ENCODE measurements around the gene DIO3.
A peak's percentile ranks its signal among the peaks of the same experiment; 100 is the strongest.

Gene DIO3

GRCh38 chr14:101583006-101583714 lies 21.9 kb downstream of the DIO3 start:
- no peak for DNase-seq (ENCODE audit: low spot score)

DNA sequence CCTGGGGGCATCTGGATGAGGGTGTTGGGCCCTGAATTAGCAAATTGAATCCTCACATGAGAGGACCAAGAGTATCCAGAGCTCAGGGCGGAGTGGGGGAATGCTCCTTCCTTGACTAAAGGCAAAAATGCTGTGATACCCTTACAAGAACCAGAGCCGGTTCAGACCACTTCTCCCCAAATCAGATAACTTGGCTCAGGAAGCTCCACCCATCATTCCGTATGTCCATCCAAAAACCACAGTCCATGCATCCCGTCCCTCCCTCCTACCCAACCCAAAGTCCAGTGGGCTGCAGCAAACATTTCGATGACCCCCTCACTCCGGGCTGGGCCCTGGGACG lies 22.4 kb downstream of the DIO3 start:
- DNase-seq (ENCODE audit: low spot score): no peak

GRCh38 chr14:101584055-101584859 lies 23.0 kb downstream of the DIO3 start:
- no peak for DNase-seq (ENCODE audit: low spot score)

- DNase-seq (ENCODE audit: low spot score): no peak
Observed at GRCh38 chr14:101585211-101585610, 23.9 kb downstream of the DIO3 start.

DNA sequence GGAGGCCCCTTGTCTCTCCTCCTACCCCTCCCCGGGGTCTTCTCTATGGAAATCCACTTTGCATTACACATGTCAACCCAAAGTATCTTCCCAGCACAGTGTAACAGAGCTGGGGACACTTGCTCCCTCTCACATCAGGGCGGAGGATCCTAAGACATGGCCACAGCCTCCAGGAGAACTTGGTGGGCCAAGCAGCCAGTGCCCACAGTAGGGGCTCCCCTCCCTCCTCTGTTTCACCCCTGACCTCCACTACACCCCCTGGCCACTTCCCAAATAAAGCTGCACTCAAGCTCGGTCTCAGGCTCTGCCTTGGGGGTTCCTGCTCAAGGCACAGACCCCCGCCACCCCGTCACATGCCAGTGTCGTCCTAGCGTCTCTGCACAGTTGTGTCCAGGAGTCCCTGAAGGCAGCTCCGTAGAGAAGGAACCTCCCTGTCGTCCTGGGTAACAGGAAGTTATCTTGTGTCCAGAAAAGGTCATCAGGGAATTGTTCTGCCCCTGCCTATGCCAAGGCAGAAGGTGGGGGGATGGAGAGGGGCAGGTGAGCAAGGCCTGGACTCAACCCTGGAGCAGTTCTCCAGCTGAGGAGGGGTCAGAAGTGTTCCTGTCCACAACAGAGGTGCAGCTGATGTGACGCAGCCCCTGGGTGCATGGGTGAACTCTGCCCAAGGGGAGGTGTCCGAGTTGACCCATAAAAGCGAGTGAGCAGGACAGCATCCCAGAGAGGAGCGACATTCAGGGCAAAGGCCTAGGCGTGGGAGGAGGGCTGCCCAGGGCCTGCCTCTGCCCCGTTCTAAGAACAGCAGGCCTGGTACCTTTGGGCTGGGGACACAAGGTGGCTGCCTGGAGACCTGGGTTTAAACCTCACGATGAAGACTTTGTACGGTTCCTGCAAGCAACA lies 25.5 kb downstream of the DIO3 start:
- no peak for DNase-seq (ENCODE audit: low spot score)

GRCh38 chr14:101587441-101587911 lies 26.2 kb downstream of the DIO3 start:
- no peak for DNase-seq (ENCODE audit: low spot score)

DNA sequence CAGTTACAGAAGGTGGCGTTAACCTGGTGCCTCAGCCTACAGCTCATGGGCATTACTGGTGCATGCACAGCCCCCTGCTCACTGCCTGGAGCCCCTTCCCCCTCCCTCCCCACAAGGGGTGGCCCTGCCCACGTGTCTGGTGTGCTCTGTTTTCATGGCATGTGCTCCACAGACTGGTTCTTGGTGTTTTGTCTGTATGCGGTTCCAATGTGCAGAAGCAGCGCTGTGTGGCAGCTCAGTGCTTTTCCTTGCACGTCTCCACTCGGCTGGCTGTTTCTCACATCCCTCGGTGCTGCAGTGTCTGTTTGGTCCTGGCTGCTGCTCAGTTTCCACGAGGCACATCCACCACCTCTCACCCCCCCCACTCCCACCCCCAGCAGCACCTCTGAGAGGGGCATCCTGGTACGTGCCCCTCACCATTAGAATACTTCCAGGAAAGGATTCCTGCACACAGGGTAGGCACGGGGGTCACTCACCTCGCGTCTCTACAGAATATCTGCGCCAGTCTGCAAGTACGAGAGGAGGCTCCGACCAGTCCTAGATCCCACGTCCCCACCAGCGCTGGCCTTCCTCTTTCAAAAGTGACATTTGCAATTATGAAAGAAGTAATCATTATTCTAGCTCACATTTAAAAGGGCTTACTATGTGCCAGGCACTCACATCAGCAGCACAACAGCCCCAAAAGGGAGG lies 27.1 kb downstream of the DIO3 start:
- DNase-seq (ENCODE audit: low spot score): no peak

DNA sequence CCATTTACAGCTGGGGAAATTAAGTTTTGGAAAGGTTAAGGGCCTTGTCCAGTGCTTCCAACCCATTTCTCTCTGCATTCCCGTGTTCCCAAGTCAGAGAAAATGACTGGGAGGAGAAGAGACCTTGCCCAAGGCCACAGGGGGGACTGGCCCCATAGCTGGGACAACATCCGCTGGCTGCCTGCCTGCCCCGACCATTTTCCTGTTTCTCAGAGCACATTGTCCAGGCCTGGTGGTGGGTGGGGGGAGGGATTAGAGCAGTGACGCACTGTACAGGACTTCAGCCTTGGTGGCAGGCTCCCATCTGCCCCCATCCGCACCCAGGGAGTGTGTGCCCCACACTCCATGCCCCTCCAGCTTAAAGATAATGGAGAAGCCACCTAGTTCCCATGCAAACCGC lies 27.7 kb downstream of the DIO3 start:
- DNase-seq (ENCODE audit: low spot score): no peak

GRCh38 chr14:101589486-101590015 lies 28.3 kb downstream of the DIO3 start:
- DNase-seq (ENCODE audit: low spot score): no peak

- DNase-seq (ENCODE audit: low spot score): no peak
Observed at GRCh38 chr14:101590062-101590461, 28.8 kb downstream of the DIO3 start.

DNA sequence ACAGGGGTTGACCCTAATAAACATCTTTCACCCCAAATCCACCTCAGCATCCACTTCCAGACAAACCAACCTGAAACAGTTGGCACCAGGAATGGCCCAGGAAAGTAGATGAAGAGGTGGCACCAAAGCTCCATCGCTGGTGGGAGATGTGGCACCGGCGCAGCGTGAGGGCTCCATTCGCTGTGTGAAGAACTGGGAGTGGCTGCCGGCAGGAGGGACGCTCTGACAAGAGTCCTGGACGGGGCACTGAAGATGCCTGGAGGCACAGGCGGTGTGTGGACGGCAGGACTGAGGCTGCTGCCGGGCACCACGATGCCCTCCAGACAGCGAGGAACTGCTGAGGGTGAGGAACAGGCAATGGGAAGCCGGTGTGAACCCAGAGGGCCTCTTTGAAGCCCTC lies 29.3 kb downstream of the DIO3 start:
- DNase-seq (ENCODE audit: low spot score): no peak

DNA sequence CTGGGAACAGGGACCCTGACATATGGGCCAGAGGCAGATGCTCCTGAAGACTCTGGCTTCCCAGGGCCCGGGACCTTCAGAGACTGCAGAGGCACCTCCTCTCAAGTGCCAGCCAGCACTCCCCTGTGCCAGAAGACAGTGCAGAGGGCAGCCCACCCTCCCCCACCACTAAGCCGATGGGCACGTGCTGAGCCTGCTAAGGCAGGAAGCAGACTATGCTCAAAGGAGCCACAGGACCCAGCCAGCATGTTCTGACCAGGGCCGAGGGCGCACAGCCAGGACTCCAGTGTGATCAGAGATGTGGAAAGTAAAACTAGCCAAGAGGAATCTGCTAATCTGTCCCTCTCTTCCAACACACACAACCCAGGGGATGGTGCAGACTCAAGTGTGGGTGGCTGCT lies 29.8 kb downstream of the DIO3 start:
- no peak for DNase-seq (ENCODE audit: low spot score)

GRCh38 chr14:101591582-101591981 lies 30.3 kb downstream of the DIO3 start:
- no peak for DNase-seq (ENCODE audit: low spot score)

- no peak for DNase-seq (ENCODE audit: low spot score)
Observed at GRCh38 chr14:101593411-101594238, 32.3 kb downstream of the DIO3 start.

GRCh38 chr14:101594511-101595148 lies 33.3 kb downstream of the DIO3 start:
- DNase-seq (ENCODE audit: low spot score): no peak

GRCh38 chr14:101595349-101595748 lies 34.1 kb downstream of the DIO3 start:
- no peak for DNase-seq (ENCODE audit: low spot score)

DNA sequence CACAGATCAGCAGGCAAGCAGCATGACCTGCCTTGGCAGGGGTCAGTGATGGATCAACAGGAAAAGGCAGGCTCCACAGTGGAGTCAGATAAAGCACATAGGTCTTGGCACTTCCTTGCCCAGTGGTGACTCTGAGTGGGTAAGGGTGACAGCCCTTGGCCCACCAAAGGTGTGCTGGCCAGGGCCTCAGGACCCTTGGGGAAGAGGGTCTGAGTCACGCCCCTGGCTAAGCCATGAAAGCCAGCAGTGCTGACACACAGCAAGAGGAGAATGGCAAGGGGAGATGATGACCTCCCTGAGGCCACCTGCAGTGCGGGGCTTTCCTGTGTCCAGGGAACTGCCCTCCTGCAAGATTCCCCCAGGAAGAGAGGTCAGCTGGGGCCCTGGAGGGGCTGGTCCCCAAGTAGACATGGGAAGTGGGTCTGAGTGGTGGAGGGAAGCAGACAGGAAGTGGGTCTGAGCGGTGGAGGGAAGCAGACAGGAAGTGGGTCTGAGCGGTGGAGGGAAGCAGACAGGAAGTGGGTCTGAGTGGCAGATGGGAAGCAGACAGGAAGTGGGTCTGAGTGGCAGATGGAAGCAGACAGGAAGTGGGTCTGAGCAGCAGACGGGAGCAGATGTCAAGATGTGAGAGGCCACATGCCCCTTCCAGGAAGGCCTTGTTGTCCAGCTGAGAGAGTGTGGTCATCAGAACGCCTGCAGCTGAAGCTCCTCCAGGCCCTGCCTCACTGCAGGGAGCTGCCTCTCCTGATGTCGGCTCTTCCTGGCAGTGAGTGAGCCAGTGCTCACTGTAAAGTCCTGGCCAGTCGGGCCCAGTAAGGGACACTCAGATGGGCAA lies 34.8 kb downstream of the DIO3 start:
- DNase-seq (ENCODE audit: low spot score): peak; percentile 46

DNA sequence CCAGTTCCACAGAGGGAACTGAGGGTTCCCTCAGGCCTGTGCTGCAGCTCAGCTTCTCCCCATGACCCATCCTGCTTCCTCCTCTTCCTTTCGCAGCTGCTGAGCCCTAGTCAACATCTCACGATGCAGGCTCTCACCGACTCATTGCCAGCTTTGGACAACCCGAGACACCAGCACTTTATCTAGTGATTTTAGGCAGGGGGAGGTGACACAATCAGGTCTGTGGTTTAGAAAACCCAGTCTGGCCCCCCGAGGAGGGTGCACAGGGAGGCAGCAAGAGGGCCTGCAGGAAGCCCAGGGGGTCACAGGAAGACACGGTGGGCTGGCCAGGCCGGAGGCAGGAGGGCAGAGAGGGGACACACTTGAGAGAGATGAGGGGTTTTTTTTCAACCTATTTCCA lies 35.4 kb downstream of the DIO3 start:
- no peak for DNase-seq (ENCODE audit: low spot score)

DNA sequence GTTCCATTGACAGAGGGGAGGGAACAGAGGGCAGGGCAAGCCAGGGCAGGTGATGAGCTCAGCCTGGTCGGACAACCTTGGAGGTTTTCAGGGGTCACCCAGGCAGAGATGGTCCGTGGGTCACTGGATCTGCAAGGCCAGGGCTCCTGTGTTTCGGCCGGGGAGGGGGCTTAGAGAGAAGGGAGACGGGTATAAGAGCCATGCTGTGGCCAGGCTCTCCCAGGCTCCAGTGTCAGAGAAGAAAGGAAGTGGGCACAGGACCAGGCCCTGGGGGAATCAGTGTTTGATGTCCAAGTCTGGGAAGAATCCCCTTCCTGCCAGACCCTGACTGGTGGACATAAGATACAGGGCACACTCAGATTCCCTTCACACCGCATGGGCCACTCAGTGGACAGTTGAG lies 36.9 kb downstream of the DIO3 start:
- no peak for DNase-seq (ENCODE audit: low spot score)

Data from NAMALWA (cell line).